Right renal cortex interstitium (tissue), 3 donors: Measurements from ENCODE around the gene C5orf52. TPM values are rescaled to one million over a fixed set of nuclear protein-coding genes. Genes with fewer than 3 reads are reported as not detected.

Source experiments
- DNase-seq, 3 donors: peaks; one replicate each; pipeline ENCODE4 v3.0.0-alpha.2; 2013; ENCODE audit warnings: low read depth in 3 of 3, low spot score in 2 of 3
- polyA plus RNA-seq, 3 donors: library from polyadenylated mRNA; unstranded; fragments of 120-200 nt; gene quantifications; one replicate each; pipeline ENCODE4 v1.2.1, GENCODE V29; 2013; ENCODE audit not compliant: insufficient read length in 3 of 3

Gene C5orf52
- polyA plus RNA-seq: not detected

- DNase-seq: peak in 2 of 3 donors; percentile 37 to 39
Measured at GRCh38 chr5:157670662-157671591, at the start of gene C5orf52. Gene C5orf52, plus strand, starts transcription at chr5:157671533. Its CDS starts 82 bp downstream, at chr5:157671615.

- DNase-seq: no peak
Measured at GRCh38 chr5:157624144-157624543, 47.2 kb upstream of the C5orf52 start.

- DNase-seq: no peak
Measured at GRCh38 chr5:157626831-157627230, 44.5 kb upstream of the C5orf52 start.

- DNase-seq: no peak
Measured at GRCh38 chr5:157630341-157630740, 41.0 kb upstream of the C5orf52 start.

GRCh38 chr5:157640406-157641066, 30.8 kb upstream of the C5orf52 start:
- DNase-seq: no peak

GRCh38 chr5:157648275-157648990, 22.9 kb upstream of the C5orf52 start:
- no peak for DNase-seq

- no peak for DNase-seq
Measured at GRCh38 chr5:157649101-157649500, 22.2 kb upstream of the C5orf52 start.

- no peak for DNase-seq
Measured at GRCh38 chr5:157650991-157651611, 20.2 kb upstream of the C5orf52 start.

- peak in 2 of 3 donors; percentile 32 to 50 for DNase-seq
Measured at GRCh38 chr5:157651623-157652376, 19.5 kb upstream of the C5orf52 start.

GRCh38 chr5:157652377-157652692, 19.0 kb upstream of the C5orf52 start, which contains the start of gene SOX30:
Gene SOX30, minus strand, starts transcription at chr5:157652438. Its CDS starts 360 bp downstream, at chr5:157652078.
- no peak for DNase-seq

- DNase-seq: no peak
Measured at GRCh38 chr5:157657516-157657915, 13.8 kb upstream of the C5orf52 start.

- no peak for DNase-seq
Measured at GRCh38 chr5:157658893-157659292, 12.4 kb upstream of the C5orf52 start.

- no peak for DNase-seq
Measured at GRCh38 chr5:157659868-157660660, 11.3 kb upstream of the C5orf52 start.

GRCh38 chr5:157665467-157666070, 5.8 kb upstream of the C5orf52 start:
- no peak for DNase-seq

- DNase-seq: no peak
Measured at GRCh38 chr5:157668356-157668755, 3.0 kb upstream of the C5orf52 start.

- DNase-seq: no peak
Measured at GRCh38 chr5:157669701-157670097, 1.6 kb upstream of the C5orf52 start.

GRCh38 chr5:157671592-157672330, 428 bp downstream of the C5orf52 start:
- no peak for DNase-seq

- no peak for DNase-seq
Measured at GRCh38 chr5:157672976-157673375, 1.6 kb downstream of the C5orf52 start.
